Psoas muscle (tissue), 8 donors: Measurements from ENCODE around the gene LYPD6. TPM values are rescaled to one million over a fixed set of nuclear protein-coding genes. Genes with fewer than 3 reads are reported as not detected.

Experiments
- ATAC-seq, 4 donors: fragments of 200-7000 bp; cut with Tn5 transposase; one replicate each; pipeline ENCODE4 v1.9.1; 2020; ENCODE audit warnings: moderate library complexity in 3 of 4, mild to moderate bottlenecking in 2 of 4
- DNase-seq, 2 donors: peaks; one replicate each; pipeline ENCODE4 v3.0.0-alpha.2; 2020
- H3K27ac ChIP-seq: fragments of 200-600 bp; one replicate; pipeline ENCODE4 v1.8.0; 2022
- H3K27me3 ChIP-seq, 3 donors: fragments of 200-600 bp in 1 of 3; one replicate each; pipeline versions ENCODE4 v1.6.1 to v1.8.0; 2013 to 2022; ENCODE audit warnings: low read length in 2 of 3, mild to moderate bottlenecking in 2 of 3, moderate library complexity in 1 of 3; ENCODE audit not compliant: insufficient read depth in 3 of 3
- H3K36me3 ChIP-seq, 2 donors: fragments of 200-600 bp in 1 of 2; one replicate each; pipeline versions ENCODE4 v1.6.1 to v1.8.0; 2013 to 2022; ENCODE audit warnings: low read depth in 1 of 2, mild to moderate bottlenecking in 1 of 2, moderate library complexity in 1 of 2; ENCODE audit not compliant: insufficient read depth in 1 of 2
- H3K4me1 ChIP-seq: fragments of 200-600 bp; one replicate; pipeline ENCODE4 v1.8.0; 2022
- H3K4me3 ChIP-seq: fragments of 200-600 bp; one replicate; pipeline ENCODE4 v1.8.0; 2022; ENCODE audit warnings: mild to moderate bottlenecking
- H3K9me3 ChIP-seq: fragments of 200-600 bp; one replicate; pipeline ENCODE4 v1.8.0; 2022
- WGBS, 3 donors: extraction: QIAGEN DNeasy Blood & Tissue Kit; methylation state at CpG; one replicate each; pipeline versions ENCODE4 v1.1.6 to v1.1.7; 2013; 5-methylcytosine and 5-hydroxymethylcytosine counted together
- intact Hi-C, 2 donors: fragments of 100-400 bp; cut with DNase I; formaldehyde crosslinking; loops; one replicate each; pipeline versions ENCODE4 v1.11.0 to v1.14.2; 2022
- polyA plus RNA-seq, 3 donors: library from polyadenylated mRNA; stranded (reverse); fragments of 200-250 nt; gene quantifications; one replicate each; pipeline ENCODE4 v1.2.3, GENCODE V29; 2013
- total RNA-seq, 4 donors: library from RNA; stranded (reverse); fragmentation: NEBNext Ultra II Directional in 2 of 4; extraction: Animal tissue kit (Norgen Biotek cat#: 25700) in 2 of 4; gene quantifications; one replicate each; pipeline versions ENCODE4 v1.2.1 to v1.2.4, GENCODE V29; 2021 to 2023
- TF ChIP-seq, protein P1 (sequence below): fragments of 200-600 bp; IDR thresholded peaks from one replicate; pipeline ENCODE4 v1.8.0; 2022; ENCODE audit warnings: antibody characterized with exemption
- donor health status: healthy with polysubstance abuse.
- donor health status: DM: no; HTN: no; CAD: no; lungs with moderate emphysema.
- donor health status: Bipolar disorder and iron deficiency.
- donor health status: healthy.
- donor health status: DM: yes; HTN: yes; CAD: no.
- donor health status: DM: no; HTN: no; CAD: no.
- donor health status: DM: no; HTN: no; CAD: no.
- donor health status: DM: yes; HTN: yes; CAD: no.

The LYPD6 gene
- total and polyA plus RNA-seq, 7 donors, result 0.04 to 0.11 (median 0.05) TPM; not detected in 2

DNA sequence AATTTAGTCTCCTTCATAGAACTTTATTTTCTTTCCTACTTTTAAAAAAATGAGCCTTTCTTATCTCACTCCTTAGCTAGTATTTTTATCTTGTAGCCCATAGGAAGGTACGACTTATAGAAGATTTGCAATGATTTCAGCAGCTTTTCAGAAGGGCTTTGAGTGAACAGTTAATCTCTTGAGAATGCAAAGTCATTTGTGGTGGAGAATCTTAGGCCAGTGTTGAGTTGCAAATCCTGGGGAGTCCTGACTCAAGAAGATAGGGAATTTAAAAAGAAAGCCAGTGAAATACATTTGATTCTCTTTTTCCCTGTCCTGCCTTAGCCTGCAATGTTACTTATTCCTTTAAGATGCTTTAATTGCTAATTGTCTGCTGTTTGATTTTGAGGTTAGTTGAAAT, 33.6 kb downstream of the LYPD6 start:
- intact Hi-C loops, result no loop called here
- Histone ChIP-seq H3K4me3 (no peak overlapping the region), H3K9me3 (no peaks in the 10 kb centered on the region), H3K4me1 (no peaks in the 10 kb centered on the region), H3K27ac (no peak overlapping the region), H3K27me3 (peaks cover 0 to 2% (median 0%) of the 10 kb centered on the region in 3 donors), H3K36me3 (no peaks in the 10 kb centered on the region)
- WGBS, 3 donors, result 47 to 51% (median 51%) methylated on average over 1 of the region's 1 CpG
- no peak for ATAC-seq
- TF ChIP-seq, protein P1, sequence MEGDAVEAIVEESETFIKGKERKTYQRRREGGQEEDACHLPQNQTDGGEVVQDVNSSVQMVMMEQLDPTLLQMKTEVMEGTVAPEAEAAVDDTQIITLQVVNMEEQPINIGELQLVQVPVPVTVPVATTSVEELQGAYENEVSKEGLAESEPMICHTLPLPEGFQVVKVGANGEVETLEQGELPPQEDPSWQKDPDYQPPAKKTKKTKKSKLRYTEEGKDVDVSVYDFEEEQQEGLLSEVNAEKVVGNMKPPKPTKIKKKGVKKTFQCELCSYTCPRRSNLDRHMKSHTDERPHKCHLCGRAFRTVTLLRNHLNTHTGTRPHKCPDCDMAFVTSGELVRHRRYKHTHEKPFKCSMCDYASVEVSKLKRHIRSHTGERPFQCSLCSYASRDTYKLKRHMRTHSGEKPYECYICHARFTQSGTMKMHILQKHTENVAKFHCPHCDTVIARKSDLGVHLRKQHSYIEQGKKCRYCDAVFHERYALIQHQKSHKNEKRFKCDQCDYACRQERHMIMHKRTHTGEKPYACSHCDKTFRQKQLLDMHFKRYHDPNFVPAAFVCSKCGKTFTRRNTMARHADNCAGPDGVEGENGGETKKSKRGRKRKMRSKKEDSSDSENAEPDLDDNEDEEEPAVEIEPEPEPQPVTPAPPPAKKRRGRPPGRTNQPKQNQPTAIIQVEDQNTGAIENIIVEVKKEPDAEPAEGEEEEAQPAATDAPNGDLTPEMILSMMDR, result no peak
- no peak for DNase-seq

DNA sequence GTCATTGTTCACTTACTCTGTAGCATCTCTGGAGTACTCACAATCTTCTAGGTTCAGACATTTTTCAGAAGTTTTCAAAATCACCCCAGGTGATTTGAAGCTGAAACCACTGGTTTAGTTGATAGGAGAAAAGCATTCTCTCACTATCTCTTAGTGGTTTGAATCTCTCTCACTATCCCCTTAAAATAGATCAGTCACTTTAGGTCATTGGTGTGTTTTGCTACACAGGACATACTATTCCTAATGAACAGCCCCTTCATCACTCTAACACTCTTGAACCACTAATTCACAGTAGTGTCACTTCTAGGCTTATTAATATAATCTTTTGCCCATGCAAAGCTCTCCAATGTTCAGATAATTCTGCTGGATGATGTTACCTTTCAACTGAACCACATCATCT, 34.5 kb downstream of the LYPD6 start:
- TF ChIP-seq, protein P1, result no peak
- Histone ChIP-seq H3K27ac (no peak overlapping the region), H3K4me3 (no peak overlapping the region), H3K36me3 (no peaks in the 10 kb centered on the region), H3K27me3 (peaks cover 0 to 2% (median 0%) of the 10 kb centered on the region in 3 donors), H3K4me1 (no peaks in the 10 kb centered on the region), H3K9me3 (no peaks in the 10 kb centered on the region)
- ATAC-seq (no peak), DNase-seq (no peak)
- intact Hi-C loops, result no loop called here

DNA sequence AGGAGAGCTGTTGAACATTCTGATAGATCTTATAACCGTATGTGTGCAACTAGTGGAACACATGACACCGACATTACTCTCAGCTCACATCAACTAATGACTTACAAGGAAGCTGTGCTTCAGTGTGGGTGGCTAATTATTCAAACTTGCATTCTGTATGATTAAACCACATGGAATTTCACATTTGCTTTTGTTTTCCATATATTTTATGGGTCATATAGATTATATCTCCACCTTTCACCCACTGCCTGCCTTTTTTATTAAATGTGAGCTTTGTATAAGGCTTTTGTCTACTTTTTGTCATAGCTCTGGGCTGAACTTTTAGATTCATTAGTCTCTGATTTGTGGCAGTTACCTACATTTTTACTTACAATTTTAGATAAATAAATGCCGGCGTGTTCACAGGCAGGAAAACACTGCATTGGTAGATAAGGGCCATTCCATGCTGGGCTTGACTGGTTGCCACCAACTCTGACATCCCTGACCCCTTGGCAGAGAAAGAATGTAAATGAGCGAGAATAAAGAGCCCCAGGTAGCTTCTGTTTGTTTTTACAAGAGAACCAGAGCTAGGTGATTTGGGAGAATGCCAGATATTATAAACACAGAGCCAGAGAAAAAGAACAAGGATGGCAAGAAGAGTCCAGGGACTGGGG, 35.7 kb downstream of the LYPD6 start:
- Histone ChIP-seq H3K4me3 (no peak overlapping the region), H3K27me3 (peaks cover 0 to 2% (median 0%) of the 10 kb centered on the region in 3 donors), H3K9me3 (no peaks in the 10 kb centered on the region), H3K4me1 (no peaks in the 10 kb centered on the region), H3K27ac (no peak overlapping the region), H3K36me3 (no peaks in the 10 kb centered on the region)
- no peak for ATAC-seq
- TF ChIP-seq, protein P1, result no peak
- no peak for DNase-seq
- intact Hi-C loops, result no loop called here
- WGBS, 3 donors, result 70 to 76% (median 74%) methylated on average over 5 of the region's 5 CpGs

DNA sequence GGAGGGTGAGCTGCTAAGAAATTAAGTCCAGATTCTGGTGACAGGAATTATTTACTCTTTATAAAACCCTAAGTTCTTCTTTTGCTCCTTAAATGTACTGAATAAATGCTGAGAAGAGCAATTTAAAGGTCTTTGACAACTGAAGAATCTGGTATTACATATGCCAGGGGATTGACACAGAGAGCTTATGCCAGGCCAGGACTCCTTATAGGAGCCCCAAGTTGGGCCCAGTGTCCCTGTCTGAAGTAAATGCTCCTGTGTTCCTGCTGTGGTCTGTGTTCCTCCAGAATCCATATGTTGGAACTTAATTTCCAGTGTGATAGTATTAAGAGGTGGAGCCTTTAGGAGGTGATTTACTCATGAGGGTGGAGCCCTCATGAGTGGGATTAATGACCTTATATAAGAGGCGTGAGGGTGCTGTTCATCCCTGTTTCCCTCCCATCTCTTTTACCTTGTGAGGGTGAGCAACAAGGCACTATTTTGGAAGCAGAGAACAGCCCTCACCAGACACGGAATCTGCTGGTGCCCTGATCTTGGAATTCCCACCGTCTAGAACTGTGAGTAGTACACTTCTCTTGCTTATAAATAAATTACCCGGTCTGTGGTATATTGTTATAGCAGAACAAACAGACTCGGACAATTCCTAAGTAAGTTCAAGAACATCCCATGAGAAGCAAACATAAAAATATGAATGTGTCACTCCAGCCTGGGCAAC, 39.8 kb downstream of the LYPD6 start:
- TF ChIP-seq, protein P1, result no peak
- ATAC-seq (no peak), DNase-seq (no peak)
- intact Hi-C loops, result no loop called here
- Histone ChIP-seq H3K9me3 (no peaks in the 10 kb centered on the region), H3K4me3 (no peak overlapping the region), H3K27me3 (peaks cover 0 to 2% (median 0%) of the 10 kb centered on the region in 3 donors), H3K27ac (no peak overlapping the region), H3K36me3 (no peaks in the 10 kb centered on the region), H3K4me1 (no peaks in the 10 kb centered on the region)
- 94 to 96% (median 95%) methylated on average over 5 of the region's 5 CpGs for WGBS, 3 donors
